GM21528 (cell line): ENCODE measurements around the gene PON3.
"Not testable (repeated sequence)": the region's sequence is repeated elsewhere in the genome, so short reads cannot be mapped to it uniquely, and the experiment has no call there.

ENCODE experiments used
- ATAC-seq: cut with Tn5 transposase; IDR thresholded peaks from one replicate; pipeline ENCODE4 v1.9.1; 2021; ENCODE audit warnings: mild to moderate bottlenecking, moderate library complexity; ENCODE audit not compliant: unreplicated experiment, low FRiP score

The PON3 gene

DNA sequence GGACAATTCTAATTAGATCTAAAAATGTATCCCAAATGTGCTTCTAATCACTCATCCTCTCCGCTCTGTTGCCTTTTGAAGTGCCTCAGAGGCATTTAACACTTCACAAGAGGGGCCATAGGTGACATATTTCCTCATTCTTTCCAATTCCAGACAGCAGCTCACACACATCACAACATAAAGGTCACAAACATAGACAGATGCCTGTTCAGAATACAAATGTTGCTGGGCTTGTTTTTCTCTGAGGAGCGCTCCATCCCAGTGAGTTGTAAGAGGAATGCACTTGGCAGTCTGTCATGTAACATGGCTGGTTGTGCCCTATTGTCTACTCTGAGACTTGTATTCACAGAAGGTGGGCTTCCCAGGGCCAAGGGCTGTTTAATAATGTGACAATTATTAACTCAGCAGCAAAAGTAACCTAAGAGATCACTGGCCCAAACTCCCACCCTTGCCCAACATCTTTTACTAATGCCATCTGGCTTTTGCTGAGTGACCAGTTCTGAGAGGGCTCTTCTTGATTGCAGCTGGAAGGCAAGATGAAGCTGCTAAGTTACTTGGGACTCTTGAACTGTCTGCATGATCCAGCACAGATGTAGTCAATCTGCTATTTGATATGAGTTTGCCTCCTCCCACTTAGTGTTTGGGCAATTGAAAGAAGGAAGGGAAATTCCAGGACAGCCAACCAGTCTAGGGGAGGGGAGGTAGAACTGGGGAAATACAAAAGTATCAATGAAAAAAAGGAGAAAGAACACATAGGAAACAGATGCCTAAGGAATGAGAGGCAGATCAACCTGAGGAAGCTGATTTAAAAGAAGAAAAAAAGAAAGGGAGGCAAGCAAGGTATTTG is 25.0 kb upstream of the PON3 start:
- ATAC-seq = no peak

DNA sequence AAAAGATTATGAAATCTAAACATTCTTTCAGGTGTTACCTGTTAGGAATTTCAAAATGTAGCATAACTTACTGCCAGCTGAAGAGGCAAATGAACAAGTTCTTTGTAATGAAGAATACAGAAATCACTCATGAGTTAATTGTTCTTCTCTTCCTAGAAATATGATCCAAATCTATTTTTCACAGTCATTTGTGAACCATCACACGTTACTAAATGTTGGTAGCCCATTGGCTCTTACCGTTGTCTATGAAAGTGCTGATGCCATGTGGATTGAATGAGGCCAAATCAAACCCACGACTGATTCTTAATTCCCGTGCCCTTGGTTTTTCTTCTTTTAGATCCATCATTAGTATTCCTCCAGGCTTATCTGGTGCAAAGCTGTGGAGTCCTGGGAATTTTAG is 15.9 kb upstream of the PON3 start:
- ATAC-seq = no peak

DNA sequence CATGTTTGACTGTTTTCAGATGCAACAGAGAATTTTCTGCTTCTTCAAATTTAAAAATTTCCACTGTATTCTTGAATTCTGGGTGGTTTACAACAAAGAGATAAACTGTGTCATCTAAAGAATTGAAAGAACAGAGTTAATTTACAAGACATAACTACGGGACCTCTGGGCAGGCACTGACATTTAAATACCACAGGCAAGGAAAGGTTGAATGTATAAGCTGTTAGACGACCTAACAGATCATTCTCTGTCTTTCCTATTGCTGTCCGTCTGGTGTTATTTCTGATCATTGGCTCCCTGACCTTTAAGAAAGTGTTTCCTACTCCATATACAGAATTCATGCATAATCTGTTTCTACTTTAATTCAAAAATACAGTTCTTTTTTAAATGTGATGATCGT is 15.5 kb upstream of the PON3 start:
- ATAC-seq = no peak

DNA sequence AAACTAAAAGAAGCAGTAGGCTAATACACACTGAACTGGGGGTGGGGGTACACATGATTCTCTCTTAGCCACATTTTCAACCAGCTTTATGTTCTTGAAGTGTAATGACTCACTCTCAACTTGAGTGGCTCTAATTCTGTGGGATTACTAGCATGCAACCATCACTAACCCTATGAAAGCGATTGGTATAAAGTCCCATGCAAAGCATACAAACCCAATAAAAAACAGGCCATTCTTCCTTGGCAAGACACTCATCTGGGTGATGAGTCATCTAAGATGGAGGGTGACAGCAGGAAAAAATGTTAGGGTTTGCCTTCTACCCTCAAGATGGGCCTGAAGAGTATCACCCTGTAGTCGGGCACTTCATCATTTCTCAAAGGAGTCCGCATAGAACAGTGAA is 14.9 kb upstream of the PON3 start:
- no peak for ATAC-seq

DNA sequence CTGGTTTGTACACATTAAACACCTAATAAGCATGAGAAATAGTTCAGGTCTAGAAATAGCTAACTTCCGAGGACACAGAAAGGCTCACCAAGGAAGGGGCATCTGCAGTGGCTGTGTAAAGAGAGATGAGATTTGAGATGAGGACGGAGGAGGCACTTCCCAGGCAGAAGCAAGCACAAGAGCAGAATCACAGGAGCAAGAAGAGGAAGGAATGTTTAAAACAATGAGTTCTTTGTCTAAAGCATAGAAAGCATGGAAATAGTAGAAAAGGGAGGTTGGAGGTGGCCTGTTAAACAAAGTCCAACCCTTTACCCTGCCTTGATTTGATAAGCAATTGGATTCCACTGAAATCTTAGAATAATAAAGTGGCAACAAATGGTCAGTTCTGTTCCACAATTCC is 11.6 kb upstream of the PON3 start:
- no peak for ATAC-seq

DNA sequence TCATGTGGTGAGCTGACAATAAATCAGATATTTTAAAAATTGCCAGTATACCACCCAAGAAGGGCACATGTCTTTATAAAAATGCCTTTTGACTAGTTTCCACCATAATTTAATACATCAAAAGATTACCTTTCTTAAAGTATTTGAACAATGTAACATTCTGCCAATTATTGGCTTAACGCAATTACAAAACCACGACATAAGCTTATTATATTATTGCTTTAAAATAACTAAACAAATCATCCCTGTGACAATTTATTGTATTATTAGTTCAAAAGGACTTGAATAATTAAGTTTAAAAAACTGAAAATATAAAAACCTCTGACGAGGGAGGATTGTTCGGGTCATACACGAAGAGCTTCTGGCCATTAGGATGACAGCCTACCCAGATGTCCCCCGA is 9.6 kb upstream of the PON3 start:
- ATAC-seq = no peak

- ATAC-seq = no peak
Measured at GRCh38 chr7:95405208-95405607, 9.0 kb upstream of the PON3 start.

DNA sequence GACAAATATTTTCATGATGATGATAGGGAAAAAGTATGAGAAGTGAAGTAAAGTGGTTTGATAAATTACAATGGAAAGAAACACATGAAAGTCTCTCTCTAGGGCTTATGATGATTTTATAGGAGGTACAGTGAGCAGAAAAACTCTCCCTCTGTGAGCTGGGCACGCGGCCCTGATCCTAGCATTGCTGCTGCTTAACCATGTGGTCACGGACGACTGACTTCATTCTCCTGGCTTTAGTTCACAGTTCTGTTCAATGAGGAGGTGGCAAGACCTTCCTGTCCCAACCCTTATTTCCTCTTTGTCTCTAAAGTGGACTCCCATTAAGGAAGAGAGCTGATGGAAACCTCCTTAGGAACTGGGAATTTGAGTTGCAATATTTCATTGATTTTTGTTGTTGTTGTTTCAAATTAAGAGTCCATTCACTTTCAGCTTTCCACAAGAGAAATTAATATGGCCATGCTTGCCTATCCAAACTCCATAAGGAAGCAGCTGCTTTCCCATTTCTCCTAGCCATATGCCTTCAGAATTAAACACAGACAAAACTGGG is 8.2 kb upstream of the PON3 start:
- no peak for ATAC-seq

DNA sequence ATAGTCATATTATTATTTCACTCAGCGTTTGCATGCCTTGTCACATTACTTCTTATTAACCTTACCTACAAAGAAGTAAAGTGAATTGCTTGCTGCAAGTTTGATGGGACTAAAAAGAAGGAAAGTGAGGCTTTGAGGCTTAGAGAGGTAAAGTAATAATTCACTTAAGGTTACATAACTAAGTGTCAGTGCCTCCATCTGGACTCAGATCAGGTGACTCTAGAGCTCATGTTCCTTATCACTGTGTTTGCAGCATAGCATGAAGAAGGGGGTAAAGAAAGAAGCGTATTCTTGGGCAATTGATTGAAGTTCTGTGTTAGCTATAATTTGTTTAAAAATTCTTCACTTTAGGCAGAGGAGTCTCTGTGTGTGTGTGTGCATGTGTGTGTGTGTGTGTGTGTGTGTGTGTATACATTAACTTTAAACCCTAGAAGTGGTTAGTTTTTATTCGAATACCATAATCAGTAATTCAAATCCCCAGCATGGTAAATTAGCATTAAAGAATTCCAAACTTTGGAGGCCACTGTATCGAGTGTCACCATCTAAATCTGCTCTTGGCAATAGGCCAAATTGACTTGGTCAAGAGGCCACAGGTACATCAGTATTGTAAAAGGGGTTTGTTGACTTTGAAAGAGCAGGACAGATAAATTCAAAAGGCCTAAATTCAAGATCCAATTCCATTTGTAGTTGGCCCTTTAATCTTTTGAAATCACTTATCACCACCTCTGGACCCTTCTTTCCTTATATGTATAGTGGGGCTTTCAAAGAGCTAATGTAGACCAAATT is 2.2 kb upstream of the PON3 start:
- no peak for ATAC-seq

DNA sequence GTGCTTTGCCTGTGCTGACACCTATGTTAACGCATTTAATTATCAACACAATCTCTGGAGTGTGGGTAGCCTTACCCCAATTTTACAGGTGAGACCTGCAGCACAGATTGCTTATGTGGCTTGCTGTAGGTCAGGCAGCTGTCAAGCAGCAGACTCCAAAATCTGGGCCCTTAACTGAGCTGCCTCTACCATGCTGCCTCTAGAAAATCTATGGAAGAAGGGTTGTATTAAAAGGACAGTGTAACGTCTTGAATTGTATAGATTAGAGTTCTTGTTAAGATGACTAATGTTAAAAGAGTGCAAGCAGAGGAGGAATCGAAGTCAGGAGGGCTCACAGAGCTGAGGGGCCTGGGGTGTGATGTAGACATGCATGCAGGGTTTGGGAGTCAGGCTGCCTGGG is 1.2 kb upstream of the PON3 start:
- no peak for ATAC-seq

GRCh38 chr7:95395755-95396135 is 430 bp downstream of the PON3 start:
- no peak for ATAC-seq

- ATAC-seq = no peak
Measured at GRCh38 chr7:95394370-95394769, 1.8 kb downstream of the PON3 start.

- ATAC-seq = no peak
Measured at GRCh38 chr7:95391761-95392160, 4.4 kb downstream of the PON3 start.

DNA sequence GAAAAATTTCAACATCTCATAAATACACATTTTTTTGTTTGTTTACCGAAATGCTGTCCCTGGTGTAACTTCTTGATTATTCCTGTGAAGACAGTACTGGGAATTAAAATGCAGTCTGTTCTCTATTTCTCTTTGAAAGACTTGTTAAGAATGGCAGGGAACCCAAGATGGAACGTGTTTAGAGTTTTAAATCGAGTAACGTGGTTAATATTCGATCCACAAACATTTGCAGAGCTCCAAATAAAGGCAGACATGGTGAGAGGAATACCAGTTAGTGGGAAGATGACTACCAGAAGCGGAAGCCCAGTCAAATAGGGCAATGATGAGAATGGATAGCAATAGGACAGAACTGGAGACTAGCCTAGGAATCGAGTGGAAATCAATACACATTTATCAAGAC is 6.7 kb downstream of the PON3 start:
- ATAC-seq = no peak

DNA sequence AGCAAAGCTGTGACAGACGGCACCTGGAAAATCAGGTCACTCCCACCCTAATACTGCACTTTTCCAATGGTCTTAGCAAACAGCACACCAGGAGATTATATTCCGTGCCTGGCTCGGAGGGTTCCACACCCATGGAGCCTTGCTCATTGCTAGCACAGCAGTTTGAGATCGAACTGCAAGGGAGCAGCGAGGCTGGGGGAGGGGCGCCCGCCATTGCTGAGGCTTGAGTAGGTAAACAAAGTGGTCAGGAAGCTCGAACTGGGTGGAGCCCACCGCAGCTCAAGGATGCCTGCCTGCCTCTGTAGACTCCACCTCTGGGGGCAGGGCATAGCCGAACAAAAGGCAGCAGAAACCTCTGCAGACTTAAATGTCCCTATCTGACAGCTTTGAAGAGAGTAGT is 16.7 kb downstream of the PON3 start:
- not testable (repeated sequence) for ATAC-seq

- ATAC-seq = no peak
Measured at GRCh38 chr7:95376632-95377400, 19.4 kb downstream of the PON3 start.

DNA sequence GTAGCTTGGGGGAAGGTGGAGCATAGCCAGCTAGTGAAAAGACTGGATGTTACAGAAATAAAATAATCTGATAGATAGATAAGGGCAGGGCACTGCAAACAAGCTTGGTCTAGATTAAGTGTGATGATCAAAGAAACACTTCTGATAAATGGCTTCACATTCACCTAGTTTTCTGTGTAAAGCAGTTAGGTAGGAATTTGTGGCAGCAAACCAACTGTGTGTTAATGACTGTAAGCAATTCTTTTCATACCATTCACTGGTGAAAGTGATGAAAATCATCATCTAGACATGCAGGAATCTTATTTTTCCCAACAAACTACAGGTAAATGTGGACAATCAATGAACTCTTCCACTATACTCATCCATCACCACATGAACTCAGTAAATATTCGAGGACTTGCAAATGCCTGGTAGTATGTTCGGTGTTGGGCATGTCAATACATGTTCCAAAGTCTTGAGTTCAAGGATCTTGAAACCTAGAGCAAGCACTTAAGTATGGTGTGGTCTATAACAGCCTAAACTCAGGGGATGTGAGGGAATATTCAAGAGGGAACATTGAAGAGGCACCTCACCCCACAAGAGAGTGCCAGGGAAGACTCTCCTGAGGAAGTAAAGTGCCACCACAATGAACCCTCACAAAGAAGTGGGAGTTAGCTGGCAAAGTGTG is 20.5 kb downstream of the PON3 start:
- ATAC-seq = no peak

- no peak for ATAC-seq
Measured at GRCh38 chr7:95373323-95373722, 22.9 kb downstream of the PON3 start.

DNA sequence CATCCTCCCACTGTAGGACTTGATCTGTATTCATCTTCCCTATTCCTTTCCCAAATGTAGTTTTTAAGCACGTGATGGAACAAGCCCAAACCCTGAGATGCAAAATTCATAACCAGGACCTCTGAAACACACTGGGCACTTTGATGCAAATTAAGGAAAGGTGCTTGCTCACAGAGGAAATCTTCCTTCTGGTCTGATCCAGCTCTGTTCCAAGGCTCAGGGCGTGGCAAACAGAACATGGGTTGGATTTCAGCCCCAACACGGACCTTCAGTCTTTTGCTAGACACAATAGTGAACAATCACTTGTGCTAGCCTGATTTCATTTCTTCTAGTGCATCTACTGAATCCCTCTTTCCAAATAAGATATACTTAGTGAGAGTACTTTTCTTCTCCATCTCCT is 27.9 kb downstream of the PON3 start:
- ATAC-seq = no peak

GRCh38 chr7:95367606-95368005 is 28.6 kb downstream of the PON3 start:
- ATAC-seq = no peak
